Gastroesophageal sphincter (tissue), 4 donors: Measurements from ENCODE around the gene MPRIP. TPM values are rescaled to one million over a fixed set of nuclear protein-coding genes. Genes with fewer than 3 reads are reported as not detected.

Experiments
- ATAC-seq: fragments of 150-250 bp; one replicate; pipeline ENCODE4 v1.9.1; 2016; ENCODE audit warnings: mild to moderate bottlenecking, moderate library complexity
- H3K27ac ChIP-seq, 4 donors: fragments of 200-600 bp; sonication (generic) in 3 of 4; 1 replicate in 3 of 4; 2 replicates in 1 of 4; pipeline ENCODE4 v1.5.1; 2016 to 2019
- H3K27me3 ChIP-seq: fragments of 200-600 bp; sonication (generic); one replicate; pipeline ENCODE4 v1.5.1; 2019
- H3K36me3 ChIP-seq, 2 donors: fragments of 200-600 bp; sonication (generic); one replicate each; pipeline ENCODE4 v1.5.1; 2019; ENCODE audit warnings: control low read depth in 1 of 2
- H3K4me1 ChIP-seq, 3 donors: fragments of 200-600 bp; sonication (generic); 1 replicate in 2 of 3; 2 replicates in 1 of 3; pipeline ENCODE4 v1.5.1; 2016 to 2019; ENCODE audit warnings: control low read depth in 2 of 3
- H3K4me3 ChIP-seq, 2 donors: fragments of 200-600 bp; sonication (generic); one replicate each; pipeline ENCODE4 v1.5.1; 2019; ENCODE audit warnings: mild to moderate bottlenecking in 1 of 2, moderate library complexity in 1 of 2
- H3K9me3 ChIP-seq, 3 donors: fragments of 200-600 bp; sonication (generic); one replicate each; pipeline ENCODE4 v1.5.1; 2017 to 2019; ENCODE audit warnings: control low read depth in 2 of 3
- CTCF ChIP-seq, 4 experiments: fragments of 200-600 bp in 2 of 4; fragments of 450-650 bp in 2 of 4; sonication (generic) in 1 of 4; IDR thresholded peaks; one replicate each; pipeline ENCODE4 v1.5.1; 2017 to 2019; ENCODE audit warnings: antibody characterized with exemption in 4 of 4, mild to moderate bottlenecking in 2 of 4, moderate library complexity in 2 of 4
- EP300 ChIP-seq: sonication (generic); formaldehyde crosslinking; IDR thresholded peaks from one replicate; pipeline ENCODE4 v1.6.1; 2017; ENCODE audit warnings: antibody characterized with exemption, mild to moderate bottlenecking
- POLR2A ChIP-seq, 2 donors: fragments of 450-650 bp; IDR thresholded peaks; one replicate each; pipeline ENCODE4 v1.6.1; 2017; ENCODE audit warnings: antibody characterized with exemption in 2 of 2, mild to moderate bottlenecking in 2 of 2, moderate library complexity in 1 of 2
- POLR2AphosphoS5 ChIP-seq: sonication (generic); formaldehyde crosslinking; IDR thresholded peaks from one replicate; pipeline ENCODE4 v1.6.1; 2017; ENCODE audit warnings: antibody characterized with exemption
- WGBS, 2 donors: methylation state at CpG; one replicate each; pipeline ENCODE4 v1.1.5; 2018; ENCODE audit warnings: low coverage in 1 of 2; 5-methylcytosine and 5-hydroxymethylcytosine counted together
- total RNA-seq, 4 donors: library from RNA; depleted of rRNA; stranded (reverse); fragments of >200 nt; gene quantifications; one replicate each; pipeline ENCODE4 v1.1.0, GENCODE V29; 2016

Gene MPRIP
- total RNA-seq, 4 donors from 2014 or later = 113 to 233 (median 155) TPM

GRCh38 chr17:17128476-17129075 lies 86.3 kb downstream of the MPRIP start:
- ATAC-seq = no peak
- WGBS, 2 donors = 71 to 90% methylated on average over 9 of the region's 14 CpGs
- Histone ChIP-seq H3K4me1 (peaks cover 0 to 80% (median 3%) of the 10 kb centered on the region in 3 donors), H3K36me3 (peaks cover 0 to 72% of the 10 kb centered on the region in 2 donors), H3K4me3 (no peak overlapping the region), H3K27me3 (no peaks in the 10 kb centered on the region), H3K9me3 (no peaks in the 10 kb centered on the region), H3K27ac (no peak overlapping the region)
- TF ChIP-seq POLR2A (IDR thresholded peaks at IDR 0.05) (no peak), CTCF (IDR thresholded peaks at IDR 0.05) (no peak), EP300 (no peak), POLR2AphosphoS5 (no peak)

GRCh38 chr17:17129466-17129865 lies 87.2 kb downstream of the MPRIP start:
- 80% methylated on average over 1 of the region's 4 CpGs for WGBS, 2 donors
- Histone ChIP-seq H3K27ac (no peak overlapping the region), H3K4me1 (peaks cover 0 to 79% (median 3%) of the 10 kb centered on the region in 3 donors), H3K36me3 (peaks cover 0 to 81% of the 10 kb centered on the region in 2 donors), H3K27me3 (no peaks in the 10 kb centered on the region), H3K4me3 (no peak overlapping the region), H3K9me3 (no peaks in the 10 kb centered on the region)
- no peak for ATAC-seq
- TF ChIP-seq EP300 = no peak
- no peak for TF ChIP-seq CTCF (IDR thresholded peaks at IDR 0.05)
- TF ChIP-seq POLR2A (IDR thresholded peaks at IDR 0.05) = no peak
- TF ChIP-seq POLR2AphosphoS5 = no peak

- TF ChIP-seq EP300 (no peak), CTCF (IDR thresholded peaks at IDR 0.05) (no peak), POLR2AphosphoS5 (no peak), POLR2A (IDR thresholded peaks at IDR 0.05) (no peak)
- Histone ChIP-seq H3K4me1 (peaks cover 0 to 78% (median 3%) of the 10 kb centered on the region in 3 donors), H3K9me3 (no peaks in the 10 kb centered on the region), H3K4me3 (no peak overlapping the region), H3K27me3 (no peaks in the 10 kb centered on the region), H3K36me3 (peaks cover 0 to 89% of the 10 kb centered on the region in 2 donors), H3K27ac (no peak overlapping the region)
- ATAC-seq = no peak
- WGBS, 2 donors = 75 to 100% methylated on average over 1 to 5 of the region's 12 CpGs
Observed at GRCh38 chr17:17130077-17130844, 88.0 kb downstream of the MPRIP start.

GRCh38 chr17:17131839-17132238 lies 89.6 kb downstream of the MPRIP start:
- ATAC-seq = no peak
- TF ChIP-seq POLR2AphosphoS5 (no peak), CTCF (IDR thresholded peaks at IDR 0.05) (no peak), EP300 (no peak), POLR2A (IDR thresholded peaks at IDR 0.05) (no peak)
- Histone ChIP-seq H3K36me3 (peaks cover 0 to 100% of the 10 kb centered on the region in 2 donors), H3K4me3 (no peak overlapping the region), H3K27ac (no peak overlapping the region), H3K4me1 (peaks cover 0 to 63% (median 3%) of the 10 kb centered on the region in 3 donors), H3K27me3 (no peaks in the 10 kb centered on the region), H3K9me3 (no peaks in the 10 kb centered on the region)
- WGBS, 2 donors = 80% methylated on average over 1 of the region's 4 CpGs; no CpG with 5 or more reads in 1 of the 2 donors

- TF ChIP-seq POLR2A (IDR thresholded peaks at IDR 0.05) (no peak), POLR2AphosphoS5 (no peak), EP300 (no peak), CTCF (IDR thresholded peaks at IDR 0.05) (no peak)
- no peak for ATAC-seq
- Histone ChIP-seq H3K4me3 (no peak overlapping the region), H3K36me3 (peaks cover 0 to 100% of the 10 kb centered on the region in 2 donors), H3K27ac (no peak overlapping the region), H3K4me1 (peaks cover 0 to 54% (median 2%) of the 10 kb centered on the region in 3 donors), H3K9me3 (no peaks in the 10 kb centered on the region), H3K27me3 (no peaks in the 10 kb centered on the region)
- WGBS, 2 donors = 57 to 70% methylated on average over 4 to 7 of the region's 8 CpGs
Observed at GRCh38 chr17:17132746-17133145, 90.5 kb downstream of the MPRIP start.
